GM12864 (cell line): ENCODE results near the gene LDLRAD4.

Experiments used
- DNase-seq: peaks from one replicate; pipeline ENCODE4 v3.0.0-alpha.2; 2011; ENCODE audit warnings: low read depth
- H3K4me3 ChIP-seq: 2 replicates; pipeline ENCODE4 v1.5.1; 2011; ENCODE audit warnings: mild to moderate bottlenecking, low read depth, low read length, control low read depth
- CTCF ChIP-seq: IDR thresholded peaks from 2 replicates; pipeline ENCODE4 v1.5.1; 2011; ENCODE audit warnings: low read depth, mild to moderate bottlenecking, moderate library complexity, low read length, control low read depth, inconsistent platforms; ENCODE audit errors: missing control alignments

LDLRAD4 gene

GRCh38 chr18:13232971-13233786, 14.6 kb downstream of the LDLRAD4 start:
- no peak for TF ChIP-seq CTCF

GRCh38 chr18:13233787-13234783, 15.5 kb downstream of the LDLRAD4 start:
- H3K4me3 ChIP-seq, result no peak overlapping the region
- TF ChIP-seq CTCF, result no peak
- no peak for DNase-seq

More at GRCh38 chr18:13232971-13233786, 14.6 kb downstream of the LDLRAD4 start:
- no peak for DNase-seq
- no peak overlapping the region for H3K4me3 ChIP-seq

- no peak overlapping the region for H3K4me3 ChIP-seq
- TF ChIP-seq CTCF, result no peak
- DNase-seq, result no peak
Observed at GRCh38 chr18:13235421-13235831, 16.9 kb downstream of the LDLRAD4 start.

- TF ChIP-seq CTCF, result no peak
- no peak overlapping the region for H3K4me3 ChIP-seq
- no peak for DNase-seq
Observed at GRCh38 chr18:13235981-13236380, 17.4 kb downstream of the LDLRAD4 start.

- H3K4me3 ChIP-seq, result no peak overlapping the region
- no peak for TF ChIP-seq CTCF
- DNase-seq, result no peak
Observed at GRCh38 chr18:13236411-13236810, 17.9 kb downstream of the LDLRAD4 start.

- H3K4me3 ChIP-seq, result no peak overlapping the region
- no peak for DNase-seq
- TF ChIP-seq CTCF, result no peak
Observed at GRCh38 chr18:13237073-13237472, 18.5 kb downstream of the LDLRAD4 start.
